Cardiac muscle cell (in vitro differentiated cells and primary cell): ENCODE results near the gene ATXN2. TPM values are rescaled to one million over a fixed set of nuclear protein-coding genes. Genes with fewer than 3 reads are reported as not detected.
"Not testable (repeated sequence)": the region's sequence is repeated elsewhere in the genome, so short reads cannot be mapped to it uniquely, and the experiment has no call there.

Experiments
- DNase-seq, 2 donors: peaks; one replicate each; pipeline versions ENCODE4 v3.0.0 to v3.0.0-alpha.2; 2010 to 2017; ENCODE audit warnings: low read depth in 1 of 2, low spot score in 1 of 2
- H3K27ac ChIP-seq: fragments of 200-600 bp; sonication (generic); 2 replicates; pipeline ENCODE4 v1.5.1; 2016
- H3K27me3 ChIP-seq: fragments of 200-600 bp; sonication (generic); 2 replicates; pipeline ENCODE4 v1.6.0; 2016; ENCODE audit warnings: control low read depth
- H3K36me3 ChIP-seq: fragments of 200-600 bp; sonication (generic); 2 replicates; pipeline ENCODE4 v1.5.1; 2016; ENCODE audit warnings: control low read depth
- H3K4me1 ChIP-seq: fragments of 200-600 bp; sonication (generic); 2 replicates; pipeline ENCODE4 v1.8.1; 2017; ENCODE audit warnings: low read depth, mild to moderate bottlenecking, mixed run types
- H3K4me3 ChIP-seq: fragments of 200-600 bp; sonication (generic); 2 replicates; pipeline ENCODE4 v1.5.1; 2016; ENCODE audit warnings: mild to moderate bottlenecking
- H3K9me3 ChIP-seq: fragments of 200-600 bp; sonication (generic); 2 replicates; pipeline ENCODE4 v1.5.1; 2017; ENCODE audit warnings: low read depth, mild to moderate bottlenecking, control low read depth
- CTCF ChIP-seq: IDR thresholded peaks from 2 replicates; pipeline ENCODE4 v1.5.1; 2012; ENCODE audit warnings: low read depth, mild to moderate bottlenecking, low read length
- polyA plus RNA-seq: library from polyadenylated mRNA; unstranded; fragments of >200 nt; fragmentation: Nextera tagmentation; extraction: Ambion mirVana; gene quantifications from 2 replicates; pipeline ENCODE4 v1.2.1, GENCODE V29; 2016
- total RNA-seq: library from RNA; depleted of rRNA; stranded (reverse); fragments of >200 nt; gene quantifications from 2 replicates; pipeline ENCODE4 v1.2.3, GENCODE V29; 2016

The ATXN2 gene
- total and polyA plus RNA-seq, 2 experiments from 2014 or later, result 29.5 to 52.7 TPM

GRCh38 chr12:111558107-111558376, 41.1 kb downstream of the ATXN2 start:
- Histone ChIP-seq H3K4me1 (peaks cover 5% of the 10 kb centered on the region), H3K36me3 (peaks cover 3% of the 10 kb centered on the region), H3K4me3 (no peak overlapping the region), H3K27ac (no peak overlapping the region), H3K9me3 (no peaks in the 10 kb centered on the region), H3K27me3 (no peaks in the 10 kb centered on the region)
- no peak for TF ChIP-seq CTCF
- no peak for DNase-seq

GRCh38 chr12:111557271-111558106, 41.6 kb downstream of the ATXN2 start:
- Histone ChIP-seq H3K4me1 (no peaks in the 10 kb centered on the region), H3K9me3 (no peaks in the 10 kb centered on the region), H3K27ac (no peak overlapping the region), H3K36me3 (peaks cover 3% of the 10 kb centered on the region), H3K4me3 (no peak overlapping the region), H3K27me3 (no peaks in the 10 kb centered on the region)
- peak in 1 of 2 donors; percentile 24 for DNase-seq
- TF ChIP-seq CTCF, result no peak

DNA sequence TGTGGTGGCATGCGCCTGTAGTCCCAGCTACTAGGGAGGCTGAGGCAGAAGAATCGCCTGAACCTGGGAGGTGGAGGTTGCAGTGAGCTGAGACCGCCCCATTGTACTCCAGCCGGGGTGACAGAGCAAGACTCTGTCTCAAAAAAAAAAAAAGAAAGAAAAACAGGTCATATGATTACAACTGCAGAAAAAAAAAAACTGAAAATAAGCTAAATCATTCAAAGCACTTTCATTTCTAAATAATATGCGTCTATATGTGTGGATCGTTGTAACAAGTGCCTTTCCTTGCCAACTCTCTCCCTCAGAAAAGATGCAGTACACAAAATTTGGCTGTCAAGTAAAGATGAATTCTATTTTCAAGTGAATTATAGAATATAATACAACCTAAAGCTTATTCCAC, 42.4 kb downstream of the ATXN2 start:
- TF ChIP-seq CTCF, result no peak
- no peaks in the 10 kb centered on the region for H3K27me3 ChIP-seq
- peaks cover 3% of the 10 kb centered on the region for H3K36me3 ChIP-seq
- no peak overlapping the region for H3K27ac ChIP-seq
- DNase-seq, result no peak
- no peak overlapping the region for H3K4me3 ChIP-seq
- H3K4me1 ChIP-seq, result no peaks in the 10 kb centered on the region
- no peaks in the 10 kb centered on the region for H3K9me3 ChIP-seq

DNA sequence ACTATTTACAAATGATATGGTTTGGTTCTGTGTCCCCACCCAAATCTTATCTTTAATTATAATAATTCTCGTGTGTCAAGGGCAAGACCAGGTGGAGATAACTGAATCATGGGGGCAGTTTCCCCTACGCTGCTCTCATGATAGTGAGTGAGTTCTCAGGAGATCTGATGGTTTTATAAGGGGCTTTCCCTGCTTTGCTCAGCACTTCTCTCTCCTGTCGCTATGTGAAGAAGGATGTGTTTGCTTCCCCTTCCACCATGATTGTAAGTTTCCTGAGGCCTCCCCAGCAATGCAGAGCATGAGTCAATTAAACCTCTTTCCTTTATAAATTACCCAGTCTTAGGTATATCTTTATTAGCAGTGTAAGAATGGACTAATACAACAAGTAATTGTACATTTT, 43.8 kb downstream of the ATXN2 start:
- H3K27ac ChIP-seq, H3K27me3 ChIP-seq, H3K4me3 ChIP-seq, DNase-seq, H3K4me1 ChIP-seq, H3K9me3 ChIP-seq, H3K36me3 ChIP-seq: not testable (repeated sequence)

- H3K4me1 ChIP-seq, result no peaks in the 10 kb centered on the region
- H3K4me3 ChIP-seq, result no peak overlapping the region
- H3K27me3 ChIP-seq, result no peaks in the 10 kb centered on the region
- H3K9me3 ChIP-seq, result no peaks in the 10 kb centered on the region
- H3K36me3 ChIP-seq, result peaks cover 23% of the 10 kb centered on the region
- DNase-seq, result no peak
- H3K27ac ChIP-seq, result no peak overlapping the region
- TF ChIP-seq CTCF, result no peak
Observed at GRCh38 chr12:111546758-111547383, 52.2 kb downstream of the ATXN2 start.

DNA sequence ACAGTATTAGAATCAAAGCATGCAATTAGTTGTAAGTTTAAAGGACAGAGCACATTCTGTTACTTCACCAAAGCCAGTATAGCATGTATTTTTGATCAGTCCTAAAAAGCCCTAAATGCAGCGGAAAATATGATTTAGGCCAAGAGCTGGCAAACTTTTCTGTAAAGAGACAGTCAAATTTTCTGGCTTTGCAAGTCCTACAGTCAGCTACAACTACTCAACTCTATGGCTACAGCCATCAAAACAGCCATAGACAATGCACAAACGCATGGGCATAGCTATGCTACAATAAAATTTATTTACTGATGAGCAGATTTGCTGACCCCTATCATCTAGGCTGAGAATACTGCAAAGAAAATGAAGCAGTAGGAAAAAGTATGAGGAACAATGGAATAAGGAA, 52.9 kb downstream of the ATXN2 start:
- Histone ChIP-seq H3K4me3 (no peak overlapping the region), H3K27ac (no peak overlapping the region), H3K36me3 (peaks cover 23% of the 10 kb centered on the region), H3K27me3 (no peaks in the 10 kb centered on the region), H3K4me1 (no peaks in the 10 kb centered on the region), H3K9me3 (no peaks in the 10 kb centered on the region)
- no peak for TF ChIP-seq CTCF
- no peak for DNase-seq
